Activated naive CD4-positive, alpha-beta T cell treated with Interleukin-2 at 50 U/mL for 16 hours (primary cell): Measurements from ENCODE around the gene MED13.
"Not testable (repeated sequence)": the region's sequence is repeated elsewhere in the genome, so short reads cannot be mapped to it uniquely, and the experiment has no call there.

Experiments used
- DNase-seq: peaks from one replicate; pipeline ENCODE4 v3.0.0-alpha.2; 2020

The MED13 gene

GRCh38 chr17:61996916-61997605, 68.0 kb downstream of the MED13 start:
- no peak for DNase-seq

- no peak for DNase-seq
Measured at GRCh38 chr17:61989509-61989908, 75.6 kb downstream of the MED13 start.

- DNase-seq: no peak
Measured at GRCh38 chr17:61986898-61987297, 78.2 kb downstream of the MED13 start.

GRCh38 chr17:61984821-61985220, 80.3 kb downstream of the MED13 start:
- no peak for DNase-seq

GRCh38 chr17:61981323-61981722, 83.8 kb downstream of the MED13 start:
- no peak for DNase-seq

GRCh38 chr17:61980535-61980934, 84.5 kb downstream of the MED13 start:
- no peak for DNase-seq

GRCh38 chr17:61974115-61974514, 91.0 kb downstream of the MED13 start:
- no peak for DNase-seq

- DNase-seq: no peak
Measured at GRCh38 chr17:61972311-61972710, 92.8 kb downstream of the MED13 start.

- DNase-seq: no peak
Measured at GRCh38 chr17:61970030-61970429, 95.0 kb downstream of the MED13 start.

GRCh38 chr17:61968757-61969156, 96.3 kb downstream of the MED13 start:
- no peak for DNase-seq

- no peak for DNase-seq
Measured at GRCh38 chr17:61967729-61968128, 97.3 kb downstream of the MED13 start.

GRCh38 chr17:61966191-61966590, 98.9 kb downstream of the MED13 start:
- no peak for DNase-seq

- DNase-seq: no peak
Measured at GRCh38 chr17:61955619-61956018, 109.5 kb downstream of the MED13 start.

GRCh38 chr17:61947367-61948078, 117.6 kb downstream of the MED13 start:
- DNase-seq: no peak

GRCh38 chr17:61946359-61946758, 118.7 kb downstream of the MED13 start:
- no peak for DNase-seq

- DNase-seq: no peak
Measured at GRCh38 chr17:61943117-61943516, 122.0 kb downstream of the MED13 start.

GRCh38 chr17:61942085-61942484, 123.0 kb downstream of the MED13 start:
- DNase-seq: no peak

- DNase-seq: no peak
Measured at GRCh38 chr17:61928101-61928436, 137.0 kb downstream of the MED13 start.

GRCh38 chr17:61927208-61928100, 137.6 kb downstream of the MED13 start, which contains the start of gene INTS2:
Gene INTS2 (minus strand): TSS chr17:61927982. CDS start chr17:61926644, 1,338 bp downstream.
- DNase-seq: peak; percentile 95

GRCh38 chr17:61926826-61927207, 138.3 kb downstream of the MED13 start:
- no peak for DNase-seq

GRCh38 chr17:61915162-61915561, 149.9 kb downstream of the MED13 start:
- not testable (repeated sequence) for DNase-seq

- DNase-seq: no peak
Measured at GRCh38 chr17:61908292-61909037, 156.6 kb downstream of the MED13 start.

- no peak for DNase-seq
Measured at GRCh38 chr17:61907361-61907760, 157.7 kb downstream of the MED13 start.
